GM12878 (cell line): Measurements from ENCODE around the gene SEL1L3. TPM values are rescaled to one million over a fixed set of nuclear protein-coding genes. Genes with fewer than 3 reads are reported as not detected.

ENCODE experiments used
- ATAC-seq: fragments of 200-7000 bp; cut with Tn5 transposase; 3 replicates; pipeline ENCODE4 v1.9.1; 2020; ENCODE audit warnings: mild to moderate bottlenecking, moderate library complexity
- BruUV-seq: library from RNA; stranded (reverse); fragments of 400-500 nt; replicated peaks from 2 replicates; lab custom pipeline; 2021; lab: Mats Ljungman, UMichigan
- CTCF ChIA-PET: fragments of 300-600 bp; sonication (Branson Sonifier 250); formaldehyde crosslinking; extraction: SDS; loops from one replicate; lab custom pipeline; 2021; ENCODE audit warnings: inconsistent platforms; lab: Yijun Ruan, JAX
- POLR2A ChIA-PET: fragments of 350-600 bp; formaldehyde crosslinking; extraction: SDS; loops from one replicate; lab custom pipeline; 2021; ENCODE audit warnings: inconsistent platforms; lab: Charles Lee
- RAD21 ChIA-PET: fragments of 300-600 bp; sonication (Branson Sonifier 250); formaldehyde crosslinking; loops from one replicate; lab custom pipeline; 2023; ENCODE audit warnings: antibody characterized with exemption; ENCODE audit not compliant: unreplicated experiment; lab: Charles Lee
- SMC1A ChIA-PET: fragments of 300-600 bp; sonication (Branson Sonifier 250); formaldehyde crosslinking; loops from one replicate; lab custom pipeline; 2023; ENCODE audit not compliant: unreplicated experiment, uncharacterized antibody; lab: Charles Lee
- DNase-seq: peaks from one replicate; pipeline ENCODE4 v3.0.0-alpha.2; 2011; ENCODE audit warnings: low read depth, low spot score
- FAIRE-seq: peaks from 3 replicates; lab custom pipeline; 2011; peaks lifted over from hg19 to GRCh38; lab: Jason Lieb, UNC
- H2AFZ ChIP-seq: 2 replicates; pipeline ENCODE4 v1.6.0; 2011; ENCODE audit warnings: low read depth, low read length, control low read depth; ENCODE audit not compliant: control insufficient read depth
- H3K27ac ChIP-seq: 2 replicates; pipeline ENCODE4 v1.5.1; 2011; ENCODE audit warnings: control low read depth; ENCODE audit not compliant: control insufficient read depth, insufficient read depth
- H3K27me3 ChIP-seq, 2 experiments: replicated peaks in 1 of 2; 2 replicates each; pipeline versions ENCODE4 v1.6.0 to v1.6.1; 2011; ENCODE audit warnings: low read length in 1 of 2; ENCODE audit not compliant: control insufficient read depth in 2 of 2, insufficient read depth in 2 of 2
- H3K36me3 ChIP-seq, 2 experiments: 2 replicates each; pipeline ENCODE4 v1.5.1; 2011; ENCODE audit warnings: low read length in 1 of 2; ENCODE audit not compliant: control insufficient read depth in 2 of 2, insufficient read depth in 2 of 2
- H3K4me1 ChIP-seq: 2 replicates; pipeline ENCODE4 v1.6.1; 2011; ENCODE audit warnings: mild to moderate bottlenecking, low read length, moderate library complexity, mixed read lengths; ENCODE audit not compliant: control insufficient read depth, insufficient read depth
- H3K4me2 ChIP-seq: 2 replicates; pipeline ENCODE4 v1.6.0; 2011; ENCODE audit warnings: control low read depth; ENCODE audit not compliant: control insufficient read depth, insufficient read depth
- H3K4me3 ChIP-seq: fragments of 200-600 bp; sonication (generic); 2 replicates; pipeline ENCODE4 v1.5.1; 2016
- H3K79me2 ChIP-seq: 2 replicates; pipeline ENCODE4 v1.6.0; 2011; ENCODE audit warnings: low read length; ENCODE audit not compliant: control insufficient read depth, insufficient read depth
- H3K9ac ChIP-seq: 2 replicates; pipeline ENCODE4 v1.8.0; 2011; ENCODE audit warnings: low read length, control low read depth, mixed read lengths; ENCODE audit not compliant: control insufficient read depth, insufficient read depth
- H3K9me3 ChIP-seq: replicated peaks from 3 replicates; pipeline ENCODE4 v1.5.1; 2011; ENCODE audit warnings: mild to moderate bottlenecking, low read length; ENCODE audit not compliant: control insufficient read depth, insufficient read depth
- H4K20me1 ChIP-seq: 2 replicates; pipeline ENCODE4 v1.6.0; 2011; ENCODE audit not compliant: control insufficient read depth, insufficient read depth
- CBFB ChIP-seq: IDR thresholded peaks from 2 replicates; pipeline ENCODE4 v1.6.1; 2016; ENCODE audit warnings: antibody characterized with exemption, low read depth
- EZH2 ChIP-seq: IDR thresholded peaks from 2 replicates; pipeline ENCODE4 v1.6.1; 2012; ENCODE audit warnings: low read depth, mild to moderate bottlenecking, control low read depth, inconsistent platforms, low read length, borderline replicate concordance; ENCODE audit not compliant: control insufficient read depth
- MTA3 ChIP-seq: IDR thresholded peaks from 2 replicates; pipeline ENCODE4 v1.6.1; 2012; ENCODE audit warnings: low read length, inconsistent platforms, borderline replicate concordance
- NFYB ChIP-seq: IDR thresholded peaks from 2 replicates; pipeline ENCODE4 v1.6.1; 2011; ENCODE audit warnings: low read depth, mild to moderate bottlenecking, low read length, improper control_type of control experiment, moderate library complexity; ENCODE audit not compliant: insufficient read depth
- SMAD5 ChIP-seq: IDR thresholded peaks from 2 replicates; pipeline ENCODE4 v1.6.1; 2016; ENCODE audit warnings: antibody characterized with exemption, low read depth
- STAT1 ChIP-seq: fragments of 450-650 bp; conservative IDR thresholded peaks from 2 replicates; pipeline ENCODE4 v1.6.1; 2014; ENCODE audit warnings: antibody characterized with exemption, mild to moderate bottlenecking
- WGBS: methylation state at CpG from one replicate; pipeline ENCODE4 v1.1.6; 2016; ENCODE audit warnings: low lambda C conversion rate; ENCODE audit not compliant: insufficient replicate concordance, insufficient coverage; ENCODE audit errors: missing lambda C conversion rate; 5-methylcytosine and 5-hydroxymethylcytosine counted together
- in situ Hi-C: fragments of 300-500 bp; cut with MboI; formaldehyde crosslinking; loops from 9 replicates; pipeline ENCODE4 v1.14.3; 2018; ENCODE audit warnings: mixed read lengths
- intact Hi-C: fragments of 100-400 bp; cut with micrococcal nuclease; formaldehyde crosslinking; loops from one replicate; pipeline ENCODE4 v1.14.2; 2022; ENCODE audit not compliant: unreplicated experiment
- polyA plus RNA-seq, 11 experiments: library from polyadenylated mRNA; depleted of rRNA in 4 of 11; unstranded in 6 of 11; stranded (reverse) in 5 of 11; fragments of >200 nt; fragmentation: Nextera tagmentation in 4 of 11; fragmentation: Illumina TruSeq in 1 of 11; extraction: Ambion mirVana in 4 of 11; extraction: Trizol in 1 of 11; gene quantifications; 1 replicate in 1 of 11; 2 replicates in 10 of 11; pipeline versions ENCODE4 v1.2.1 to v1.2.3, GENCODE V29; 2011 to 2016; ENCODE audit warnings: inconsistent platforms in 2 of 11, missing spikeins in 2 of 11, low read depth in 1 of 11
- total RNA-seq, 4 experiments: library from RNA; depleted of rRNA in 3 of 4; stranded (reverse); fragments of >200 nt in 3 of 4; fragmentation: Illumina TruSeq in 1 of 4; extraction: Trizol in 1 of 4; gene quantifications; 2 replicates each; pipeline versions ENCODE4 v1.2.1 to v1.2.3, GENCODE V29; 2013 to 2021
- TF ChIP-seq, protein P1 (sequence below): fragments of 450-650 bp; IDR thresholded peaks from 2 replicates; pipeline ENCODE4 v1.6.1; 2016; ENCODE audit warnings: mild to moderate bottlenecking
- TF ChIP-seq, protein P2 (sequence below): IDR thresholded peaks from 2 replicates; pipeline ENCODE4 v1.6.1; 2011; ENCODE audit warnings: mild to moderate bottlenecking, low read depth, low read length, moderate library complexity; ENCODE audit not compliant: insufficient replicate concordance
- TF ChIP-seq, protein P3 (sequence below): fragments of 450-650 bp; IDR thresholded peaks from 2 replicates; pipeline ENCODE4 v1.6.1; 2017; ENCODE audit warnings: antibody characterized with exemption, mild to moderate bottlenecking, moderate library complexity

SEL1L3 gene
- total and polyA plus RNA-seq, 10 of the 15 experiments (the other 5 are each of a cell fraction or from before 2014, with no cell fraction given): 20.4 to 82.2 (median 47.3) TPM

DNA sequence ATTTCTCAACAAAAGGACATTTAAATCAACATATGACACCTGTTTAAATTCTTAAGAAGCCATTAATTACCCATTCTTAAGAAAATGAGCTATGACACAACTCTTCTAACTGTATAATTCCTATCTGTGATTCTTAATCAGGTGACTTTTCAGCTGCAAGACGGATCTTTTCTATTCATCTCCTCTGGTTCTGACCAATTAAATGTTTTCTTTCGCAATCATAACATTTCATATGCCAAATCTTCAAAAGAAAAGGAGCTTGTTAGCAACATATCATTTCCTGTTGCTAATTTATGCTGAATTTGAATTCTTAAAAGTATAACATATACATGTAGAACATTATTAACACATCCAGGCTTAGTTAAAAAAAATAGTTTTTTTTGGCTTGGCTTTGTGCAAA is 62.5 kb downstream of the SEL1L3 start:
- TF ChIP-seq, protein P1, sequence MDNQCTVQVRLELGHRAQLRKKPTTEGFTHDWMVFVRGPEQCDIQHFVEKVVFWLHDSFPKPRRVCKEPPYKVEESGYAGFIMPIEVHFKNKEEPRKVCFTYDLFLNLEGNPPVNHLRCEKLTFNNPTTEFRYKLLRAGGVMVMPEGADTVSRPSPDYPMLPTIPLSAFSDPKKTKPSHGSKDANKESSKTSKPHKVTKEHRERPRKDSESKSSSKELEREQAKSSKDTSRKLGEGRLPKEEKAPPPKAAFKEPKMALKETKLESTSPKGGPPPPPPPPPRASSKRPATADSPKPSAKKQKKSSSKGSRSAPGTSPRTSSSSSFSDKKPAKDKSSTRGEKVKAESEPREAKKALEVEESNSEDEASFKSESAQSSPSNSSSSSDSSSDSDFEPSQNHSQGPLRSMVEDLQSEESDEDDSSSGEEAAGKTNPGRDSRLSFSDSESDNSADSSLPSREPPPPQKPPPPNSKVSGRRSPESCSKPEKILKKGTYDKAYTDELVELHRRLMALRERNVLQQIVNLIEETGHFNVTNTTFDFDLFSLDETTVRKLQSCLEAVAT: no peak
- TF ChIP-seq STAT1 (no peak), SMAD5 (no peak), CBFB (no peak), EZH2 (no peak), NFYB (no peak), MTA3 (no peak)
- TF ChIP-seq, protein P2, sequence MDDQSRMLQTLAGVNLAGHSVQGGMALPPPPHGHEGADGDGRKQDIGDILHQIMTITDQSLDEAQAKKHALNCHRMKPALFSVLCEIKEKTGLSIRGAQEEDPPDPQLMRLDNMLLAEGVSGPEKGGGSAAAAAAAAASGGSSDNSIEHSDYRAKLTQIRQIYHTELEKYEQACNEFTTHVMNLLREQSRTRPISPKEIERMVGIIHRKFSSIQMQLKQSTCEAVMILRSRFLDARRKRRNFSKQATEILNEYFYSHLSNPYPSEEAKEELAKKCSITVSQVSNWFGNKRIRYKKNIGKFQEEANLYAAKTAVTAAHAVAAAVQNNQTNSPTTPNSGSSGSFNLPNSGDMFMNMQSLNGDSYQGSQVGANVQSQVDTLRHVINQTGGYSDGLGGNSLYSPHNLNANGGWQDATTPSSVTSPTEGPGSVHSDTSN: no peak
- TF ChIP-seq, protein P3, sequence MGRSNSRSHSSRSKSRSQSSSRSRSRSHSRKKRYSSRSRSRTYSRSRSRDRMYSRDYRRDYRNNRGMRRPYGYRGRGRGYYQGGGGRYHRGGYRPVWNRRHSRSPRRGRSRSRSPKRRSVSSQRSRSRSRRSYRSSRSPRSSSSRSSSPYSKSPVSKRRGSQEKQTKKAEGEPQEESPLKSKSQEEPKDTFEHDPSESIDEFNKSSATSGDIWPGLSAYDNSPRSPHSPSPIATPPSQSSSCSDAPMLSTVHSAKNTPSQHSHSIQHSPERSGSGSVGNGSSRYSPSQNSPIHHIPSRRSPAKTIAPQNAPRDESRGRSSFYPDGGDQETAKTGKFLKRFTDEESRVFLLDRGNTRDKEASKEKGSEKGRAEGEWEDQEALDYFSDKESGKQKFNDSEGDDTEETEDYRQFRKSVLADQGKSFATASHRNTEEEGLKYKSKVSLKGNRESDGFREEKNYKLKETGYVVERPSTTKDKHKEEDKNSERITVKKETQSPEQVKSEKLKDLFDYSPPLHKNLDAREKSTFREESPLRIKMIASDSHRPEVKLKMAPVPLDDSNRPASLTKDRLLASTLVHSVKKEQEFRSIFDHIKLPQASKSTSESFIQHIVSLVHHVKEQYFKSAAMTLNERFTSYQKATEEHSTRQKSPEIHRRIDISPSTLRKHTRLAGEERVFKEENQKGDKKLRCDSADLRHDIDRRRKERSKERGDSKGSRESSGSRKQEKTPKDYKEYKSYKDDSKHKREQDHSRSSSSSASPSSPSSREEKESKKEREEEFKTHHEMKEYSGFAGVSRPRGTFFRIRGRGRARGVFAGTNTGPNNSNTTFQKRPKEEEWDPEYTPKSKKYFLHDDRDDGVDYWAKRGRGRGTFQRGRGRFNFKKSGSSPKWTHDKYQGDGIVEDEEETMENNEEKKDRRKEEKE: no peak
- FAIRE-seq: no peak
- Histone ChIP-seq H3K27ac (no peak overlapping the region), H3K4me3 (no peak overlapping the region), H3K79me2 (no peaks in the 10 kb centered on the region), H3K27me3 (no peaks in the 10 kb centered on the region), H3K9ac (no peak overlapping the region), H3K4me2 (no peak overlapping the region), H4K20me1 (no peaks in the 10 kb centered on the region), H3K9me3 (no peaks in the 10 kb centered on the region), H3K4me1 (no peaks in the 10 kb centered on the region), H3K36me3 (peaks cover 0 to 19% of the 10 kb centered on the region in 2 experiments; a peak in 2 of 4 replicates), H2AFZ (no peak overlapping the region)
- no peak for ATAC-seq
- intact Hi-C loops (no loop called here), in situ Hi-C loops (no loop called here)
- no peak for DNase-seq
- CTCF ChIA-PET: interaction anchor here (0.9 kb wide), 1 partner anchor 8 kb away, joined by 4 read pairs; no protein-coding TSS in a partner anchor
- RAD21 ChIA-PET: no interaction called here
- 94% methylated on average over 2 of the region's 2 CpGs for WGBS
- SMC1A ChIA-PET: interaction anchor here (0.6 kb wide), 1 partner anchor 33 kb away, joined by 3 read pairs; no protein-coding TSS in a partner anchor
- POLR2A ChIA-PET: no interaction called here
- no TSS peak for BruUV-seq
